ENCODE data around the gene SYNPO.
A peak's percentile ranks its signal among the peaks of the same experiment; 100 is the strongest.

Gene SYNPO

GRCh38 chr5:150640311-150641005 is at the start of gene SYNPO:
SYNPO (plus strand) TSS chr5:150640660; CDS start chr5:150648276, 7,616 bp downstream.
- H3K4me3 Mint-ChIP-seq: no peak within 1 kb of the TSS
- no peak for ATAC-seq
- no peaks in the 10 kb centered on the region for H3K4me1 Mint-ChIP-seq
- peaks cover 6% of the 10 kb centered on the region for H3K27me3 Mint-ChIP-seq
- H3K27ac Mint-ChIP-seq: no peak within 1 kb of the TSS
- H3K36me3 Mint-ChIP-seq (ENCODE audit: low read depth): no peaks in the 10 kb centered on the region
- no peaks in the 10 kb centered on the region for H3K9me3 Mint-ChIP-seq
- no peak for DNase-seq

GRCh38 chr5:150590979-150591695 is 49.3 kb upstream of the SYNPO start:
- Mint-ChIP-seq H3K4me3 (no peak overlapping the region), H3K27me3 (no peaks in the 10 kb centered on the region), H3K36me3 (ENCODE audit: low read depth) (no peaks in the 10 kb centered on the region), H3K27ac (no peak overlapping the region), H3K4me1 (no peaks in the 10 kb centered on the region), H3K9me3 (no peaks in the 10 kb centered on the region)
- ATAC-seq: no peak
- DNase-seq: no peak

GRCh38 chr5:150593593-150593992 is 46.9 kb upstream of the SYNPO start:
- Mint-ChIP-seq H3K27ac (no peak overlapping the region), H3K4me3 (no peak overlapping the region)
- no peak for ATAC-seq

GRCh38 chr5:150593996-150594395 is 46.5 kb upstream of the SYNPO start:
- no peak for ATAC-seq
- no peaks in the 10 kb centered on the region for H3K36me3 Mint-ChIP-seq (ENCODE audit: low read depth)
- no peak for DNase-seq
- H3K27me3 Mint-ChIP-seq: no peaks in the 10 kb centered on the region
- H3K4me3 Mint-ChIP-seq: no peak overlapping the region
- H3K4me1 Mint-ChIP-seq: no peaks in the 10 kb centered on the region
- H3K9me3 Mint-ChIP-seq: no peaks in the 10 kb centered on the region
- H3K27ac Mint-ChIP-seq: no peak overlapping the region

More at GRCh38 chr5:150593593-150593992, 46.9 kb upstream of the SYNPO start:
- no peaks in the 10 kb centered on the region for H3K9me3 Mint-ChIP-seq
- no peak for DNase-seq
- no peaks in the 10 kb centered on the region for H3K4me1 Mint-ChIP-seq
- H3K27me3 Mint-ChIP-seq: no peaks in the 10 kb centered on the region
- no peaks in the 10 kb centered on the region for H3K36me3 Mint-ChIP-seq (ENCODE audit: low read depth)

- Mint-ChIP-seq H3K36me3 (ENCODE audit: low read depth) (no peaks in the 10 kb centered on the region), H3K9me3 (no peaks in the 10 kb centered on the region), H3K4me3 (no peak overlapping the region), H3K27ac (no peak overlapping the region), H3K27me3 (no peaks in the 10 kb centered on the region), H3K4me1 (no peaks in the 10 kb centered on the region)
- ATAC-seq: no peak
- no peak for DNase-seq
These were observed 44.9 kb upstream of the SYNPO start for GRCh38 chr5:150595466-150596031.

GRCh38 chr5:150596313-150596712 is 44.1 kb upstream of the SYNPO start:
- DNase-seq (no peak), ATAC-seq (no peak)
- Mint-ChIP-seq H3K36me3 (ENCODE audit: low read depth) (no peaks in the 10 kb centered on the region), H3K4me3 (no peak overlapping the region), H3K27ac (no peak overlapping the region), H3K9me3 (no peaks in the 10 kb centered on the region), H3K4me1 (no peaks in the 10 kb centered on the region), H3K27me3 (no peaks in the 10 kb centered on the region)

GRCh38 chr5:150596826-150597225 is 43.6 kb upstream of the SYNPO start:
- Mint-ChIP-seq H3K27ac (no peak overlapping the region), H3K36me3 (ENCODE audit: low read depth) (no peaks in the 10 kb centered on the region), H3K4me1 (no peaks in the 10 kb centered on the region), H3K4me3 (no peak overlapping the region), H3K27me3 (no peaks in the 10 kb centered on the region), H3K9me3 (no peaks in the 10 kb centered on the region)
- DNase-seq (no peak), ATAC-seq (no peak)

GRCh38 chr5:150598006-150598405 is 42.5 kb upstream of the SYNPO start:
- Mint-ChIP-seq H3K36me3 (ENCODE audit: low read depth) (no peaks in the 10 kb centered on the region), H3K4me3 (no peak overlapping the region), H3K27me3 (no peaks in the 10 kb centered on the region), H3K27ac (no peak overlapping the region), H3K9me3 (no peaks in the 10 kb centered on the region), H3K4me1 (no peaks in the 10 kb centered on the region)
- ATAC-seq: no peak
- no peak for DNase-seq

- Mint-ChIP-seq H3K27me3 (no peaks in the 10 kb centered on the region), H3K36me3 (ENCODE audit: low read depth) (no peaks in the 10 kb centered on the region), H3K4me3 (no peak overlapping the region), H3K27ac (no peak overlapping the region), H3K9me3 (no peaks in the 10 kb centered on the region), H3K4me1 (no peaks in the 10 kb centered on the region)
- no peak for ATAC-seq
- DNase-seq: no peak
These were observed 41.6 kb upstream of the SYNPO start for GRCh38 chr5:150598821-150599273.

- no peaks in the 10 kb centered on the region for H3K4me1 Mint-ChIP-seq
- no peaks in the 10 kb centered on the region for H3K36me3 Mint-ChIP-seq (ENCODE audit: low read depth)
- DNase-seq (no peak), ATAC-seq (no peak)
- H3K27me3 Mint-ChIP-seq: no peaks in the 10 kb centered on the region
- no peaks in the 10 kb centered on the region for H3K9me3 Mint-ChIP-seq
- H3K4me3 Mint-ChIP-seq: no peak overlapping the region
- no peak overlapping the region for H3K27ac Mint-ChIP-seq
These were observed 41.2 kb upstream of the SYNPO start for GRCh38 chr5:150599281-150599680.

- Mint-ChIP-seq H3K27ac (no peak overlapping the region), H3K27me3 (no peaks in the 10 kb centered on the region), H3K4me1 (no peaks in the 10 kb centered on the region), H3K9me3 (no peaks in the 10 kb centered on the region), H3K36me3 (ENCODE audit: low read depth) (no peaks in the 10 kb centered on the region), H3K4me3 (no peak overlapping the region)
- DNase-seq (no peak), ATAC-seq (no peak)
These were observed 40.4 kb upstream of the SYNPO start for GRCh38 chr5:150599917-150600511.

GRCh38 chr5:150600616-150601490 is 39.6 kb upstream of the SYNPO start:
- H3K4me3 Mint-ChIP-seq: no peak overlapping the region
- no peak for ATAC-seq
- DNase-seq: no peak
- H3K27me3 Mint-ChIP-seq: no peaks in the 10 kb centered on the region
- H3K4me1 Mint-ChIP-seq: no peaks in the 10 kb centered on the region
- no peaks in the 10 kb centered on the region for H3K9me3 Mint-ChIP-seq
- no peak overlapping the region for H3K27ac Mint-ChIP-seq
- H3K36me3 Mint-ChIP-seq (ENCODE audit: low read depth): no peaks in the 10 kb centered on the region

GRCh38 chr5:150601491-150602345 is 38.7 kb upstream of the SYNPO start:
- H3K36me3 Mint-ChIP-seq (ENCODE audit: low read depth): no peaks in the 10 kb centered on the region
- ATAC-seq: peak; percentile 16

More at GRCh38 chr5:150601491-150602345, 38.7 kb upstream of the SYNPO start:
- no peaks in the 10 kb centered on the region for H3K9me3 Mint-ChIP-seq
- no peaks in the 10 kb centered on the region for H3K4me1 Mint-ChIP-seq
- DNase-seq: no peak
- H3K27me3 Mint-ChIP-seq: no peaks in the 10 kb centered on the region
- no peak overlapping the region for H3K27ac Mint-ChIP-seq
- no peak overlapping the region for H3K4me3 Mint-ChIP-seq

All from activated naive CD8-positive, alpha-beta T cell treated with anti-CD3 and anti-CD28 coated beads, Interleukin-2, amount 50 U/mL, for 24 hours (primary cell).